Transverse colon (tissue), 4 donors: ENCODE results near the gene DDX20. TPM values are rescaled to one million over a fixed set of nuclear protein-coding genes. Genes with fewer than 3 reads are reported as not detected.

ENCODE experiments used
- DNase-seq: peaks from one replicate; pipeline ENCODE4 v3.0.0-alpha.2; 2019
- H3K27ac ChIP-seq, 4 donors: fragments of 200-600 bp; sonication (generic); 2 replicates each; pipeline ENCODE4 v1.5.1; 2016 to 2018; ENCODE audit warnings: inconsistent platforms in 4 of 4
- H3K27me3 ChIP-seq: fragments of 200-600 bp; sonication (generic); 2 replicates; pipeline ENCODE4 v1.5.1; 2017; ENCODE audit warnings: inconsistent platforms
- H3K36me3 ChIP-seq, 4 donors: fragments of 200-600 bp; sonication (generic); 2 replicates each; pipeline ENCODE4 v1.5.1; 2017 to 2019; ENCODE audit warnings: inconsistent platforms in 4 of 4
- H3K4me1 ChIP-seq, 4 donors: fragments of 200-600 bp; sonication (generic); 2 replicates each; pipeline ENCODE4 v1.5.1; 2017 to 2020; ENCODE audit warnings: inconsistent platforms in 4 of 4
- H3K4me3 ChIP-seq, 4 donors: fragments of 200-600 bp; sonication (generic); 1 replicate in 1 of 4; 2 replicates in 3 of 4; pipeline versions ENCODE4 v1.5.1 to v1.6.1; 2017 to 2019; ENCODE audit warnings: inconsistent platforms in 4 of 4
- H3K9me3 ChIP-seq, 2 donors: fragments of 200-600 bp; sonication (generic); 2 replicates each; pipeline ENCODE4 v1.5.1; 2017 to 2019; ENCODE audit warnings: inconsistent platforms in 2 of 2
- EP300 ChIP-seq: sonication (generic); formaldehyde crosslinking; IDR thresholded peaks from one replicate; pipeline ENCODE4 v1.6.1; 2017; ENCODE audit warnings: antibody characterized with exemption, low read depth
- POLR2A ChIP-seq: fragments of 450-650 bp; IDR thresholded peaks from one replicate; pipeline ENCODE4 v1.6.1; 2016; ENCODE audit warnings: antibody characterized with exemption, mild to moderate bottlenecking, moderate library complexity
- POLR2AphosphoS5 ChIP-seq, 3 donors: sonication (generic); formaldehyde crosslinking; IDR thresholded peaks; one replicate each; pipeline ENCODE4 v1.6.1; 2016; ENCODE audit warnings: antibody characterized with exemption in 3 of 3
- WGBS, 2 donors: methylation state at CpG; one replicate each; pipeline ENCODE4 v1.1.5; 2018; ENCODE audit warnings: low coverage in 1 of 2; 5-methylcytosine and 5-hydroxymethylcytosine counted together
- in situ Hi-C, 4 donors: fragments of 200-750 bp; cut with MboI; loops; one replicate each; pipeline versions ENCODE4 v1.15.0 to v1.15.1; 2017; ENCODE audit warnings: low sequenced_read_pairs in 3 of 4, low pct_ligation_motif_present in 1 of 4, low pct_unique_long_range_greater_than_20kb in 1 of 4
- intact Hi-C: fragments of 100-400 bp; cut with DNase I; formaldehyde crosslinking; loops from one replicate; pipeline ENCODE4 v1.15.1; 2023; ENCODE audit warnings: low total_unique reads
- total RNA-seq, 4 donors: library from RNA; depleted of rRNA; stranded (reverse); fragments of >200 nt; gene quantifications; one replicate each; pipeline ENCODE4 v1.1.0, GENCODE V29; 2016
- TF ChIP-seq, protein P1 (sequence below), 5 experiments: fragments of 200-600 bp in 3 of 5; fragments of 450-650 bp in 2 of 5; sonication (generic) in 3 of 5; IDR thresholded peaks; 1 replicate in 2 of 5; 2 replicates in 3 of 5; pipeline ENCODE4 v1.5.1; 2016 to 2017; ENCODE audit warnings: antibody characterized with exemption in 5 of 5, inconsistent platforms in 3 of 5, mild to moderate bottlenecking in 2 of 5, moderate library complexity in 1 of 5

The DDX20 gene
- total RNA-seq, 4 donors from 2014 or later: 7.1 to 17.1 (median 12.2) TPM

DNA sequence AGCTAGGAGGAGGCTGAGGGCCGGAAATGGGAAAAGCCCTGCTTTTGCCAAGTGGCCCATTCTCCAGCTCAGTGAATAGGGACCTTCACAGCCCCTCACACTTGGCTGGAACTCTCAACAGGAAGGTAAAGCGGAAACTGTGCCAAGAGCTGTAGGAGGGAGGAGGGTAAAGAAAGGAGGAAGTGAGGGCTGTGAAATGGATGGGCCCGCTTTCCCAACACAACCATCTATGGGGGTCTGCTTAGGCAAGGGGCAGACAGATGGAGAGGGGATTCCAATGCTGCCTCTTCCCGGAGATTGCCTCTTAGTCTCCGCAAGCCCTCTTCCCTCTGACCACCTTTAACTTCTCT lies 21.7 kb upstream of the DDX20 start:
- peaks cover 6% of the 10 kb centered on the region for H3K27me3 ChIP-seq
- in situ Hi-C loops (loop anchor here in 1 of 4 donors (25.0 kb wide), 1 partner anchor 247 kb away; no protein-coding TSS in a partner anchor), intact Hi-C loops (no loop called here)
- no peaks in the 10 kb centered on the region for H3K9me3 ChIP-seq
- peaks cover 9 to 36% (median 27%) of the 10 kb centered on the region in 4 donors for H3K4me1 ChIP-seq
- no peak for TF ChIP-seq EP300
- TF ChIP-seq, protein P1, sequence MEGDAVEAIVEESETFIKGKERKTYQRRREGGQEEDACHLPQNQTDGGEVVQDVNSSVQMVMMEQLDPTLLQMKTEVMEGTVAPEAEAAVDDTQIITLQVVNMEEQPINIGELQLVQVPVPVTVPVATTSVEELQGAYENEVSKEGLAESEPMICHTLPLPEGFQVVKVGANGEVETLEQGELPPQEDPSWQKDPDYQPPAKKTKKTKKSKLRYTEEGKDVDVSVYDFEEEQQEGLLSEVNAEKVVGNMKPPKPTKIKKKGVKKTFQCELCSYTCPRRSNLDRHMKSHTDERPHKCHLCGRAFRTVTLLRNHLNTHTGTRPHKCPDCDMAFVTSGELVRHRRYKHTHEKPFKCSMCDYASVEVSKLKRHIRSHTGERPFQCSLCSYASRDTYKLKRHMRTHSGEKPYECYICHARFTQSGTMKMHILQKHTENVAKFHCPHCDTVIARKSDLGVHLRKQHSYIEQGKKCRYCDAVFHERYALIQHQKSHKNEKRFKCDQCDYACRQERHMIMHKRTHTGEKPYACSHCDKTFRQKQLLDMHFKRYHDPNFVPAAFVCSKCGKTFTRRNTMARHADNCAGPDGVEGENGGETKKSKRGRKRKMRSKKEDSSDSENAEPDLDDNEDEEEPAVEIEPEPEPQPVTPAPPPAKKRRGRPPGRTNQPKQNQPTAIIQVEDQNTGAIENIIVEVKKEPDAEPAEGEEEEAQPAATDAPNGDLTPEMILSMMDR (IDR thresholded peaks at IDR 0.05): no peak
- TF ChIP-seq POLR2A: no peak
- TF ChIP-seq POLR2AphosphoS5 (IDR thresholded peaks at IDR 0.05): no peak
- no peak overlapping the region for H3K4me3 ChIP-seq
- 63 to 82% methylated on average over 2 to 5 of the region's 5 CpGs for WGBS, 2 donors
- peak overlapping the region; percentile 60 to 69 (median 66) for H3K27ac ChIP-seq
- DNase-seq: no peak
- H3K36me3 ChIP-seq: no peaks in the 10 kb centered on the region

DNA sequence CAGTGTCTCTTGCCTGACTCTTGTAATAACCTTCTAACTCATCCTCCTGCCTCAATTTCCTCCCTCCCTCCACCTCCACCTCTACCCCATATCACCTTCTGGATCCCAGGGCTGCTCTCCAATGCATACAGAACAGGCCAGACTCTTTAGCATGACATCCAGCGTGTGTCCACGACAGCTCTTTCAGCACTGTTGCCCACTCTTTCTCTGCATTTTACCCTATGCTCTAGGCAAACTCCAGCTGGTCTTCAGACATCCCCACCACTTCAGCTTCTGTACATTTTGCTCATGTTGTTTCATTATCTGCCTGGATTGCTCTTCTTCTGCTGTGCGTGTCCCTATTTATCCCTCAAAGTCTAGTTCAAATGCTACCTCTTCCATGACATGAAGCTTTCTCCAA lies 21.3 kb upstream of the DDX20 start:
- Histone ChIP-seq H3K36me3 (no peaks in the 10 kb centered on the region), H3K4me1 (peaks cover 9 to 37% (median 27%) of the 10 kb centered on the region in 4 donors), H3K27me3 (peaks cover 6% of the 10 kb centered on the region), H3K27ac (peak overlapping the region; percentile 60 to 69 (median 66)), H3K9me3 (no peaks in the 10 kb centered on the region), H3K4me3 (no peak overlapping the region)
- WGBS, 2 donors: 86 to 93% methylated on average over 3 of the region's 3 CpGs
- intact Hi-C loops (no loop called here), in situ Hi-C loops (loop anchor here in 1 of 4 donors (25.0 kb wide), 1 partner anchor 247 kb away; no protein-coding TSS in a partner anchor)
- DNase-seq: no peak
- TF ChIP-seq POLR2A: no peak

DNA sequence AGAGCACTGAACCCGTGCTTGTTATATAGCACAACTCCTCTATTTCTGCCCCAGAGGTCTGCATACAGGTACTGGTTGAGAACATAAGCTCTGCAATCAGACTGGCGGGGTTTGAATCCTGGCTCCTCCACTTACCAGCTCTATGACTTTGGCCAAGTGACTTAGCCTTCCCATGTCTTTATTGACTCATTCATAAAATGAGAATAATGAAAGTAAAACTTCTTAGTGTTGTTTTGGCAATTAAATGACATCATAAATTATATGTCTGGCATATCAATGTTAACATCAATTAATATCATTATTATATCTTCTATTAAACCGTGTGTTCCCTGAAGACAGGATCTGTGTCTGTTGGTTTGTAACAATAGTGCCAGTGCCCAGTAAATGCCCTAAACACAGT lies 20.8 kb upstream of the DDX20 start:
- peaks cover 7% of the 10 kb centered on the region for H3K27me3 ChIP-seq
- peaks cover 9 to 39% (median 29%) of the 10 kb centered on the region in 4 donors for H3K4me1 ChIP-seq
- H3K36me3 ChIP-seq: no peaks in the 10 kb centered on the region
- no peak for DNase-seq
- WGBS, 2 donors: 75 to 79% methylated on average over 3 of the region's 3 CpGs
- intact Hi-C loops (no loop called here), in situ Hi-C loops (loop anchor here in 1 of 4 donors (25.0 kb wide), 1 partner anchor 248 kb away; no protein-coding TSS in a partner anchor)
- TF ChIP-seq POLR2A: no peak
- no peak for TF ChIP-seq POLR2AphosphoS5 (IDR thresholded peaks at IDR 0.05)
- TF ChIP-seq, protein P1 (IDR thresholded peaks at IDR 0.05): no peak
- no peak for TF ChIP-seq EP300
- H3K4me3 ChIP-seq: no peak overlapping the region
- H3K9me3 ChIP-seq: no peaks in the 10 kb centered on the region
- H3K27ac ChIP-seq: peak overlapping the region in 1 of 4 donors; percentile 68

- peaks cover 12% of the 10 kb centered on the region for H3K27me3 ChIP-seq
- 93 to 94% methylated on average over 4 of the region's 4 CpGs for WGBS, 2 donors
- H3K27ac ChIP-seq: no peak overlapping the region
- no peak for DNase-seq
- TF ChIP-seq POLR2A: no peak
- TF ChIP-seq POLR2AphosphoS5 (IDR thresholded peaks at IDR 0.05): no peak
- TF ChIP-seq, protein P1 (IDR thresholded peaks at IDR 0.05): no peak
- TF ChIP-seq EP300: no peak
- no peaks in the 10 kb centered on the region for H3K9me3 ChIP-seq
- H3K4me3 ChIP-seq: no peak overlapping the region
- no peaks in the 10 kb centered on the region for H3K36me3 ChIP-seq
- H3K4me1 ChIP-seq: peaks cover 9 to 44% (median 34%) of the 10 kb centered on the region in 4 donors
- intact Hi-C loops (no loop called here), in situ Hi-C loops (loop anchor here in 1 of 4 donors (25.0 kb wide), 1 partner anchor 248 kb away; no protein-coding TSS in a partner anchor)
Observed at GRCh38 chr1:111735321-111735720, 20.4 kb upstream of the DDX20 start.
